Glutamatergic neuron (in vitro differentiated cells): ENCODE results near the gene BNIP5. TPM values are rescaled to one million over a fixed set of nuclear protein-coding genes. Genes with fewer than 3 reads are reported as not detected.
A peak's percentile ranks its signal among the peaks of the same experiment; 100 is the strongest.

Experiments
- DNase-seq: peaks from one replicate; pipeline ENCODE4 v3.0.0; 2022
- H3K27ac Mint-ChIP-seq: one replicate; pipeline ENCODE4 v1.8.0; 2020; ENCODE audit warnings: mild to moderate bottlenecking, mixed read lengths, inconsistent platforms; ENCODE audit not compliant: unreplicated experiment
- H3K27me3 Mint-ChIP-seq: one replicate; pipeline ENCODE4 v1.8.0; 2020; ENCODE audit warnings: mild to moderate bottlenecking, moderate library complexity, mixed read lengths, inconsistent platforms; ENCODE audit not compliant: unreplicated experiment
- H3K36me3 Mint-ChIP-seq: one replicate; pipeline ENCODE4 v1.8.0; 2020; ENCODE audit warnings: mild to moderate bottlenecking, mixed read lengths, inconsistent platforms; ENCODE audit not compliant: unreplicated experiment
- H3K4me1 Mint-ChIP-seq: one replicate; pipeline ENCODE4 v1.8.0; 2020; ENCODE audit warnings: mild to moderate bottlenecking, low read depth, mixed read lengths, inconsistent platforms; ENCODE audit not compliant: unreplicated experiment
- H3K4me3 Mint-ChIP-seq: one replicate; pipeline ENCODE4 v1.8.0; 2020; ENCODE audit warnings: mild to moderate bottlenecking, mixed read lengths, inconsistent platforms; ENCODE audit not compliant: unreplicated experiment
- H3K9me3 Mint-ChIP-seq: one replicate; pipeline ENCODE4 v1.8.0; 2020; ENCODE audit warnings: mild to moderate bottlenecking, moderate library complexity, mixed read lengths, inconsistent platforms; ENCODE audit not compliant: unreplicated experiment
- total RNA-seq: library from RNA; stranded (reverse); fragmentation: NEBNext Ultra II Directional; extraction: Animal tissue kit (Norgen Biotek cat#: 25700); gene quantifications from one replicate; pipeline ENCODE4 v1.2.1, GENCODE V29; 2021; ENCODE audit not compliant: unreplicated experiment
- TF ChIP-seq, protein P1 (sequence below): fragments of 200-600 bp; sonication (generic); IDR thresholded peaks from one replicate; pipeline ENCODE4 v1.5.0; 2021; ENCODE audit not compliant: partially characterized antibody, unreplicated experiment

BNIP5 gene
- total RNA-seq, 1 donor from 2014 or later = not detected

GRCh38 chr6:36319821-36320220, 16.9 kb downstream of the BNIP5 start:
- peaks cover 8% of the 10 kb centered on the region for H3K9me3 Mint-ChIP-seq
- no peaks in the 10 kb centered on the region for H3K36me3 Mint-ChIP-seq
- no peak overlapping the region for H3K4me3 Mint-ChIP-seq
- no peak for DNase-seq
- TF ChIP-seq, protein P1, sequence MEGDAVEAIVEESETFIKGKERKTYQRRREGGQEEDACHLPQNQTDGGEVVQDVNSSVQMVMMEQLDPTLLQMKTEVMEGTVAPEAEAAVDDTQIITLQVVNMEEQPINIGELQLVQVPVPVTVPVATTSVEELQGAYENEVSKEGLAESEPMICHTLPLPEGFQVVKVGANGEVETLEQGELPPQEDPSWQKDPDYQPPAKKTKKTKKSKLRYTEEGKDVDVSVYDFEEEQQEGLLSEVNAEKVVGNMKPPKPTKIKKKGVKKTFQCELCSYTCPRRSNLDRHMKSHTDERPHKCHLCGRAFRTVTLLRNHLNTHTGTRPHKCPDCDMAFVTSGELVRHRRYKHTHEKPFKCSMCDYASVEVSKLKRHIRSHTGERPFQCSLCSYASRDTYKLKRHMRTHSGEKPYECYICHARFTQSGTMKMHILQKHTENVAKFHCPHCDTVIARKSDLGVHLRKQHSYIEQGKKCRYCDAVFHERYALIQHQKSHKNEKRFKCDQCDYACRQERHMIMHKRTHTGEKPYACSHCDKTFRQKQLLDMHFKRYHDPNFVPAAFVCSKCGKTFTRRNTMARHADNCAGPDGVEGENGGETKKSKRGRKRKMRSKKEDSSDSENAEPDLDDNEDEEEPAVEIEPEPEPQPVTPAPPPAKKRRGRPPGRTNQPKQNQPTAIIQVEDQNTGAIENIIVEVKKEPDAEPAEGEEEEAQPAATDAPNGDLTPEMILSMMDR = no peak
- H3K27ac Mint-ChIP-seq = no peak overlapping the region
- H3K27me3 Mint-ChIP-seq = peaks cover 4% of the 10 kb centered on the region
- peaks cover 16% of the 10 kb centered on the region for H3K4me1 Mint-ChIP-seq

- no peak for DNase-seq
- H3K4me1 Mint-ChIP-seq = peaks cover 16% of the 10 kb centered on the region
- H3K36me3 Mint-ChIP-seq = no peaks in the 10 kb centered on the region
- H3K27ac Mint-ChIP-seq = no peak overlapping the region
- peaks cover 8% of the 10 kb centered on the region for H3K9me3 Mint-ChIP-seq
- no peak overlapping the region for H3K4me3 Mint-ChIP-seq
- peaks cover 4% of the 10 kb centered on the region for H3K27me3 Mint-ChIP-seq
- TF ChIP-seq, protein P1 = no peak
Observed at GRCh38 chr6:36319436-36319762, 17.3 kb downstream of the BNIP5 start.

- Mint-ChIP-seq H3K4me3 (no peak overlapping the region), H3K27ac (no peak overlapping the region), H3K9me3 (peaks cover 8% of the 10 kb centered on the region), H3K27me3 (peaks cover 4% of the 10 kb centered on the region), H3K36me3 (no peaks in the 10 kb centered on the region), H3K4me1 (peaks cover 20% of the 10 kb centered on the region)
- TF ChIP-seq, protein P1 = no peak
- peak; percentile 39 for DNase-seq
Observed at GRCh38 chr6:36318690-36319435, 17.8 kb downstream of the BNIP5 start.

GRCh38 chr6:36317623-36318022, 19.1 kb downstream of the BNIP5 start:
- TF ChIP-seq, protein P1 = no peak
- Mint-ChIP-seq H3K36me3 (no peaks in the 10 kb centered on the region), H3K4me3 (no peak overlapping the region), H3K4me1 (peaks cover 14% of the 10 kb centered on the region), H3K27me3 (peaks cover 4% of the 10 kb centered on the region), H3K27ac (no peak overlapping the region), H3K9me3 (peaks cover 6% of the 10 kb centered on the region)
- no peak for DNase-seq

- Mint-ChIP-seq H3K27me3 (peaks cover 6% of the 10 kb centered on the region), H3K4me3 (no peak overlapping the region), H3K4me1 (peaks cover 13% of the 10 kb centered on the region), H3K9me3 (peaks cover 6% of the 10 kb centered on the region), H3K36me3 (no peaks in the 10 kb centered on the region), H3K27ac (no peak overlapping the region)
- TF ChIP-seq, protein P1 = no peak
- no peak for DNase-seq
Observed at GRCh38 chr6:36315921-36316320, 20.8 kb downstream of the BNIP5 start.
